Adipocyte (in vitro differentiated cells): ENCODE results near the gene KIF18B.
"Not testable (repeated sequence)": the region's sequence is repeated elsewhere in the genome, so short reads cannot be mapped to it uniquely, and the experiment has no call there.

Source experiments
- DNase-seq: peaks from one replicate; pipeline ENCODE4 v3.0.0-alpha.2; 2015; ENCODE audit warnings: low read depth
- H3K27me3 ChIP-seq: replicated peaks from 2 replicates; pipeline ENCODE4 v1.7.0; 2013; ENCODE audit warnings: mild to moderate bottlenecking, low read length, moderate library complexity; ENCODE audit not compliant: control insufficient read depth, insufficient read depth
- H3K36me3 ChIP-seq: 2 replicates; pipeline ENCODE4 v1.7.0; 2013; ENCODE audit warnings: low read length, mild to moderate bottlenecking, moderate library complexity; ENCODE audit not compliant: control insufficient read depth, insufficient read depth, severe bottlenecking
- H3K4me1 ChIP-seq: 2 replicates; pipeline ENCODE4 v1.7.0; 2013; ENCODE audit warnings: mild to moderate bottlenecking, low read length, moderate library complexity; ENCODE audit not compliant: control insufficient read depth, insufficient read depth
- H3K4me3 ChIP-seq: 2 replicates; pipeline ENCODE4 v1.7.0; 2013; ENCODE audit warnings: mild to moderate bottlenecking, low read length, moderate library complexity
- H3K9ac ChIP-seq: 2 replicates; pipeline ENCODE4 v1.7.0; 2013; ENCODE audit warnings: mild to moderate bottlenecking, low read length, moderate library complexity
- H3K9me3 ChIP-seq: 2 replicates; pipeline ENCODE4 v1.7.0; 2013; ENCODE audit warnings: mild to moderate bottlenecking, low read length, moderate library complexity; ENCODE audit not compliant: control insufficient read depth

The KIF18B gene

DNA sequence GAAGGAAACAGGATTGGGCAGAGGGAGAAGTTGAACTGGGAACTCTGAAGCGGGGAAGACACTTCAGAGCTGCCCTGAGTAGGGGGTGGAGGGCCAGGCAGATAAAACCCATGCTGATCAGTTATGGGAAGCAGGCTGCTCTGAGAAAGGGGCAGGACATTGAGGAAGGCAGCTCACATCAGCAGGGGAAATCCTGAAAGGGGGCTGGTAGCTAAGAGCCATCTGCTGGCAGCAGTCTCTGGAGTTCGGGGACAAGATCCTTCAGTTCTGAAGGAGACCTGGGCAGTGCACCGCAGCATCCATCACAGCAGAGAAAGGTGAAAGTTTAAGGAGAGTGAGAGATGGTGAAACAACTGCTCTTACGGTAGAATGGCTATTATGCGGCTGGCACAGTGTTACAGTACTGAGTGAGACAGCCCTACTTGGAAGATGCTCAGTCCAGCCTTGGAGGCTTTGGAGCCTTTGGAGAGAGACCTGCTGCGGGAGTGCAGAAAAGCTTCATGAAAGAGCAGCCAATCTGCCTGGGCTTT, 5.4 kb upstream of the KIF18B start:
- Histone ChIP-seq H3K9me3 (no peaks in the 10 kb centered on the region), H3K27me3 (peaks cover 11% of the 10 kb centered on the region), H3K4me3 (no peak overlapping the region), H3K36me3 (no peaks in the 10 kb centered on the region), H3K4me1 (peaks cover 4% of the 10 kb centered on the region), H3K9ac (no peak overlapping the region)
- no peak for DNase-seq

DNA sequence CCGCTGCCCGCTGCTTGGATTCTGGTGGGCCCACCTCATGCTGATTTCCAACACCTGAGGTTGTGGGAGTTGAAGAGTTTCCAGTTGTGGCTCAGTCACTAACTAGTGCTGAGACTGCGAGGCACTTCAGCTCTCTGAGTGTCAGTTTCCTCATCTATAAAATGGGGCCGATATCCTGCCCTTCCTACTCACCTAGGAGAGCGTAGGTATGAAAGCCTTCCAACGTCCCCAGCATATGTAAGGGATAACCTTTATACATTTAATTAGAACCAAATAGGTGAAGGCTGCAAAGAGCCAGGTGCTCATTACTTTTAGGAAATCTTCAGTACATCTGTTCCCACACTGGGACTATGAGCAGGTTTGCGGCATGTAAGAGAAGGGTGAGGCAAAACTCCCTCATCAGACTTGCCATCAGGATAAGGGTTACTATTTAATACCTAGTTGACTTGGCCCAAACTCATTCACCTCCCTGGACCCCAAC, 782 bp upstream of the KIF18B start:
- DNase-seq: no peak
- no peaks in the 10 kb centered on the region for H3K9me3 ChIP-seq

DNA sequence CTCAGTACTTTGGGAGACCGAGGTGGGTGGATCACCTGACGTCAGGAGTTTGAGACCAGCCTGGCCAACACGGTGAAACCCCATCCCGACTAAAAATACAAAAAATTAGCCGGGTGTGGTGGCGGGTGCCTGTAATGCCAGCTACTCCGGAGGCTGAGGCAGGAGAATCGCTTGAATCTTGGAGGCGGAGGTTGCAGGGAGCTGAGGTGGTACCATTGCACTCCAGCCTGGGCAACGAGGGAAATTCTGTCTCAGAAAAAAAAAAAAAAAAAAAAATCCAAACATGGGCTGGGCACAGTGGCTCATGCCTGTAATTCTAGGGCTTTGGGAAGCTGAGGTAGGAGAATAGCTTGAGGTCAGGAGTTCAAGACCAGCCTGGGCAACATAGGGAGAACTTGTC, 1.9 kb downstream of the KIF18B start:
- not testable (repeated sequence) for H3K9ac ChIP-seq, H3K36me3 ChIP-seq, H3K4me3 ChIP-seq, H3K27me3 ChIP-seq, H3K4me1 ChIP-seq, H3K9me3 ChIP-seq, DNase-seq

More for the DNA sequence above, 782 bp upstream of the KIF18B start:
- Histone ChIP-seq H3K9ac (peak overlapping the region; percentile 88), H3K4me1 (peaks cover 9% of the 10 kb centered on the region), H3K36me3 (no peaks in the 10 kb centered on the region), H3K4me3 (peak overlapping the region; percentile 96), H3K27me3 (no peaks in the 10 kb centered on the region)

DNA sequence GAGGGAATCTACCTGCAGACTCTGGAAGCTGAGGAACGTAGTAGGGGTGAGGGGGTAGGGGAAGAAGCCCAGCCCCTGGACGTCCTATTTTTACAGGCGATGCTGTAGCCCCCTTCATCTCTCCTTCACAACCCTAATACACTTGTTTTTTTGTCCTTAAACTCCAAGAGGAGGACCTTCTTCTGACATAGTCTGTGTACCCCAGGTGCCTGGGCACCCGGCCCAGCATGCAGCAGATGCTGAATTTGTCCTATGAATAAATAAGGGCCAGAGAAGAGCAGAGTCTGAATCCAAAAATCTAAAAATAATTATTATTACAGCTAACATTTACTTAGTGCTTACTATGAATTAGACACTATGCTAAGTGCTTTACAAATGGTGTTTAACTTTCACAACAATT, 5.1 kb downstream of the KIF18B start:
- DNase-seq: no peak
- no peak overlapping the region for H3K9ac ChIP-seq
- no peaks in the 10 kb centered on the region for H3K27me3 ChIP-seq
- peaks cover 3% of the 10 kb centered on the region for H3K4me1 ChIP-seq
- no peak overlapping the region for H3K4me3 ChIP-seq
- no peaks in the 10 kb centered on the region for H3K36me3 ChIP-seq
- peaks cover 6% of the 10 kb centered on the region for H3K9me3 ChIP-seq

DNA sequence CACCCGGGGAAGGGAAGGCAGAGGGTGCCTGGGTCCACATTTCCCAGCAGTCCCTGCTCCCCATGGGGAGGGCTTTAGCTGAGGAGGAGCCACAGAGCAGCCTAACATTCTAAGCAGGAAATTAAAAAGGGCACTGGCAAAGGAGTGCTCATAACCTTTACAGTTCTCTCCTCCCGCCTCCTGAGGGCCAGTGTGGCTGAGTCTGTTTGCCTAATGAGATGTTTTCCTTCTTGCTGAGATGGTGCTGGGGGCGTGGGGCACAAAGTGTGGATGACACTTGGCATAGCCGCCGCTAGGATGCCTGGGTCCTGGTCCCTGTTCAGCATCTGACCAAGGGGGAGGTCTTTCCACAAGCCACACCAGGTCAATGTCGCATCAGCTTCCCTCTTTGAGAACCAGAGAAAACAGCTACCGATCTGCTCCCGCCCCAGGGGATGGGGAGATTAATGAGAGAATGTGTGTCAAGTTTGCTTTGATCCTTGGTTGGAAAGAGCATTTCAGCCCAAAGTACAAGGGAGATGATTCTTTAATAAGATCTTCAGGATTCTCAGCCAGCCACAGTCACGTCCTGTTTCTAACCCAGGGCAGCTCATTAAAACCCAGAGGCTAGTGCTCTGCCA, 5.8 kb downstream of the KIF18B start:
- Histone ChIP-seq H3K36me3 (no peaks in the 10 kb centered on the region), H3K9me3 (peaks cover 6% of the 10 kb centered on the region)
- DNase-seq: no peak

DNA sequence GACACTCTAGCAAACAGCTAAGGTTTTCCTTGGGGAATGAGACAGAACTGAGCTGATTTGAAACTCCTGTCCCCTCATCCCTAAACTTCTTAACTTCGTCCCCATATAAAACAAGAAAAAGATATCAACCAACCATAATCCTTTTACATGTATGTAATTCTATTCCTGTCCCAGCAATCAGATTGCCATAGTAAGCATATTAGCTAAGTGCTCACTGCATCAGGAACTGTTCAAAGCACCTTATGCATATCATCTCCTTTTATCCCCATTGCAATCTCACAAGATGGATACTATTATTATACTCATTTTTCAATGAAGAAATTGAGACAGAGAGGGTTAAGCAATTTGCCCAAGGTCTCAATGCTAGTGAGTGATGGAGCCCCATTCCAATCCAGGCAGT, 6.8 kb downstream of the KIF18B start:
- H3K4me1 ChIP-seq: no peaks in the 10 kb centered on the region
- no peak overlapping the region for H3K9ac ChIP-seq
- H3K4me3 ChIP-seq: no peak overlapping the region
- H3K27me3 ChIP-seq: no peaks in the 10 kb centered on the region
- H3K36me3 ChIP-seq: no peaks in the 10 kb centered on the region
- H3K9me3 ChIP-seq: peaks cover 6% of the 10 kb centered on the region
- no peak for DNase-seq

More for the DNA sequence above, 5.8 kb downstream of the KIF18B start:
- no peak overlapping the region for H3K9ac ChIP-seq
- peaks cover 3% of the 10 kb centered on the region for H3K4me1 ChIP-seq
- H3K4me3 ChIP-seq: no peak overlapping the region
- H3K27me3 ChIP-seq: no peaks in the 10 kb centered on the region

DNA sequence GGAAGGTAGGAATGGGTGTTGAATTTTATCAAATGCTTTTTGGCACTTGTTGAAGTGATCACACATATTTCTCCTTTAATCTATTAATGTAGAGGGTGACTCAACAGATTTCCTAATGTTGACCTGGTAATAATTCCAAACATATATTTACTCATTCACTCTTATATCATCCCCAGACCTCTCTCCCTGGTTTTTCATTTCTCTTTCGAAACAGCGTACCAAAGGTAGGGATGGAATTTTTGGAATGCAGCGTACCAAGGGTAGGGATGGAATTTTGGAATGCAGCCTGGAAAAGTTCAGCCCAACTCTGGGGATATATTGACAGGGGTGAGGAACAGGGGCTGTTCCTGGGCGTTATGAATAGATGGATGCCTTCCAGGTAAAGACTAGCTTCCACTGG, 7.3 kb downstream of the KIF18B start:
- H3K9me3 ChIP-seq: peaks cover 6% of the 10 kb centered on the region
- no peaks in the 10 kb centered on the region for H3K36me3 ChIP-seq
- no peak overlapping the region for H3K9ac ChIP-seq
- H3K4me3 ChIP-seq: no peak overlapping the region
- H3K4me1 ChIP-seq: no peaks in the 10 kb centered on the region
- no peak for DNase-seq
- H3K27me3 ChIP-seq: no peaks in the 10 kb centered on the region

DNA sequence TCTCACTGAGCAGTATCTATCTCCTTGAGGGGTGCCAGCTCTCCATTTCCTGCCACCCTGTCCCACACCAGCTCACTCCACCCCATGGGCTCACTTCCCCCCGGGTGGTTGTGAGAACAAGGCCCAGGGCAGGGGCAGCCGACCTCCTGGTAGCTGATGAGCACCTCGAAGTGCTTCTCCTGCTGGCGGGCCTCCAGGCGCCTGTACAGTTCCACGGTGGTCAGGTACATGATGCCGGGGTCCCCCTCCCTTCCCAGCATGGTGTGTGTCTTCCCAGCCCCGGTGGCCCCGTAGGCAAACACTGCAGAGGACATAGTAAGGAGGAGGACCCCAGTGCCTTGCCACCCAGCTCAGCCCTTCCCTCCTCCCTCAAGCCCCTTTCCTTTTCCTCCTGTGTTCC, 12.5 kb downstream of the KIF18B start:
- Histone ChIP-seq H3K36me3 (no peaks in the 10 kb centered on the region), H3K27me3 (no peaks in the 10 kb centered on the region), H3K9ac (no peak overlapping the region), H3K4me1 (no peaks in the 10 kb centered on the region), H3K9me3 (peaks cover 6% of the 10 kb centered on the region), H3K4me3 (no peak overlapping the region)
- DNase-seq: no peak

DNA sequence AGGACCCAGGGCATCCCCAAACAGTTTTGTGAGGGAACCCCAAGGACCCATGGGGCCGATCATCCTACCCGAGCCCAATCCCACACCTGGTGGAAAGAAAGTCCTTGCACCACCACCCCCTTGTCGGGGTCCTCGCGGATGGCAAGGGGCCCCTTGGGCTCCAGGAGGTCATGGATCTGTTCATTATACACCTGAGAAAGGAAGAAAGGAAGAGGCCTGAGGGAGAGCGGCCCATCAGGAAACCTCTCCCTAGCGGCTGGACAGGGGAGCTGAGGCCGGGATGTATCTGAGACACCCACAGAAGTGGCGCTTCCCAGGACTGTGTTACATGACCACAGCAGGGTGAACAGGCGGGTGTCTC, 12.8 kb downstream of the KIF18B start:
- Histone ChIP-seq H3K27me3 (no peaks in the 10 kb centered on the region), H3K4me1 (no peaks in the 10 kb centered on the region), H3K9me3 (peaks cover 6% of the 10 kb centered on the region), H3K9ac (no peak overlapping the region), H3K4me3 (no peak overlapping the region), H3K36me3 (no peaks in the 10 kb centered on the region)
- DNase-seq: no peak

DNA sequence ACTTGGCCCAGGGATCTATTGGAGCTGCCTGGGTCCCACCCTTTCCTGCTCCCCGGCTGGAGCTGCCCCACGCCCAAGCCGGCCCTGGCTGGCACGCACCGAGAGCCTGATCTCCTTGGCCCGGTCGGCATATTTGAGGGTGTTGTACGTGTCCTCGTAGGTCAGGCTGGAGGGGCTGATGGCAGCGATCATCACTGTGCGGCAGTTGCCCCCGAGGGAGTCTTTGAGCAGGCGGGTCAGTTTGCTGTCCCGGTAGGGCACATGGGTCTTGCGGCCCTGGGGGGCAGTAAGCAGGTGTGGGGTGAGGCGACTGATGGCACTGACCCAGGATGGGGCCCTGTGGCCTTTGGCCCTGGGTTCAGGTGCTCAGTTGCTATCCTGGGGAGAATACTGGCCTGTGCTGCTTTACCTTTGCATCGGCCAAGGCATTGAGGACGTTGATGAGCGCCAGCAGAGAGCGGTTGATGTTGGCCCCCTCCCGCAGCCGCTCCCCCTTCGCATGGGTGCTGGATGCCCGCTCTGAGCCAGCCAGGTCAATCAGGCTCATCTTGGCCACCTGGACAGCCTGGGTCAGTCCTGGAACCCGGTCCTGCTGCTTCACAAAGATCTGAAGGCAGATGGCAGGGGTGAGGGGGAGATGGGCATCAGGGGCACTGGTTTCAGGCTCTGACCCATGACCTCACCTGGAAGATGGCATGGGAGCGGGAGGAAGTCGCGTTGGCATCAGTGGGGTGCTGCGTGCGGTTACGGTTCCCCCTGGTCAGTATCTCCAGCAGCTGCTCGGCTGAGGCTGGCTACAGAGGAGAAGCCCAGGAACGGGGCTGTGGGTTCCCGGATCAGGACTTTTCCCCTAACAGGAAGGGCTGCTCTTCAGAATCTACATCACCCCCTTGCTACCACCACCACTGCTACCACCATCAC, 13.5 kb downstream of the KIF18B start:
- DNase-seq: no peak
- Histone ChIP-seq H3K4me1 (no peaks in the 10 kb centered on the region), H3K27me3 (no peaks in the 10 kb centered on the region), H3K9ac (no peak overlapping the region), H3K9me3 (peaks cover 6% of the 10 kb centered on the region), H3K4me3 (no peak overlapping the region), H3K36me3 (no peaks in the 10 kb centered on the region)

DNA sequence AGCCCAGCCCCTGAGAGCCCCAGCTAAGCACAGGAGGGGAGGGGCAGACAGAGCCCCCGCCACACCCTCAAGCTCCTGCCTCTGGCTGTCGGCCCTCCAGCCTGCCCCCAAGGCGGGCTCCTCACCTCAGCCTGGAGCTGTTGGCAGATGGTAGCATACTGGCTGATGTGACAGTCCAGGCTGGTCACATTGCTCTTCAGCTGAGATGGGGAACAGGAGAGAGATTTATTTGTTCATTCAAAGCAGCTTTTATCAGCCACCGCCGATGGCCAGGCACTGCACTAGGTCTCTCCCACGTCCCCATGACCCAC, 14.8 kb downstream of the KIF18B start:
- H3K4me3 ChIP-seq: no peak overlapping the region
- no peaks in the 10 kb centered on the region for H3K4me1 ChIP-seq
- H3K27me3 ChIP-seq: no peaks in the 10 kb centered on the region
- H3K36me3 ChIP-seq: no peaks in the 10 kb centered on the region
- no peak for DNase-seq
- no peaks in the 10 kb centered on the region for H3K9me3 ChIP-seq
- H3K9ac ChIP-seq: no peak overlapping the region
